Activated T-cell treated with anti-CD3 and anti-CD28 coated beads, Interleukin-2, amount 50 U/mL, for 72 hours (primary cell): Measurements from ENCODE around the gene TEDC2. TPM values are rescaled to one million over a fixed set of nuclear protein-coding genes. Genes with fewer than 3 reads are reported as not detected.
A peak's percentile ranks its signal among the peaks of the same experiment; 100 is the strongest.

Experiments
- ATAC-seq, 2 donors: fragments of 150-1000 bp; cut with Tn5 transposase; replicated peaks in 1 of 2; 2 replicates each; pipeline ENCODE4 v1.10.0; 2021; ENCODE audit warnings: moderate library complexity in 2 of 2, mild to moderate bottlenecking in 1 of 2
- DNase-seq, 2 donors: peaks; one replicate each; pipeline ENCODE4 v3.0.0; 2021 to 2022; ENCODE audit warnings: mixed read lengths in 1 of 2
- H3K27ac Mint-ChIP-seq: one replicate; pipeline ENCODE4 v1.8.0; 2022; ENCODE audit warnings: mild to moderate bottlenecking, moderate library complexity, mixed read lengths
- H3K27me3 Mint-ChIP-seq: one replicate; pipeline ENCODE4 v1.8.0; 2022; ENCODE audit warnings: low read depth, mixed read lengths
- H3K36me3 Mint-ChIP-seq, 2 donors: one replicate each; pipeline ENCODE4 v1.8.0; 2022; ENCODE audit warnings: mixed read lengths in 2 of 2, mild to moderate bottlenecking in 1 of 2; ENCODE audit not compliant: insufficient read depth in 2 of 2
- H3K4me1 Mint-ChIP-seq: one replicate; pipeline ENCODE4 v1.8.0; 2022; ENCODE audit warnings: low read depth, mixed read lengths
- H3K4me3 Mint-ChIP-seq, 2 donors: one replicate each; pipeline ENCODE4 v1.8.0; 2022; ENCODE audit warnings: mild to moderate bottlenecking in 2 of 2, mixed read lengths in 2 of 2, moderate library complexity in 2 of 2
- H3K9me3 Mint-ChIP-seq, 2 donors: one replicate each; pipeline ENCODE4 v1.8.0; 2022; ENCODE audit warnings: mixed read lengths in 2 of 2
- total RNA-seq, 2 donors: library from RNA; stranded (reverse); gene quantifications; one replicate each; pipeline ENCODE4 v1.2.3, GENCODE V29; 2022

Gene TEDC2
- 10 to 100 TPM; 23.0 to 32.7 TPM for total RNA-seq

- H3K27me3 Mint-ChIP-seq = no peaks in the 10 kb centered on the region
- ATAC-seq = peak; percentile 95 to 96
- H3K36me3 Mint-ChIP-seq = peaks cover 2 to 10% of the 10 kb centered on the region in 2 donors
- peak within 1 kb of the TSS; percentile 87 to 91 for H3K4me3 Mint-ChIP-seq
- peaks cover 12% of the 10 kb centered on the region for H3K4me1 Mint-ChIP-seq
- no peaks in the 10 kb centered on the region for H3K9me3 Mint-ChIP-seq
- DNase-seq = peak; percentile 99
- H3K27ac Mint-ChIP-seq = peak within 1 kb of the TSS; percentile 84
These were observed at the start of gene TEDC2 for GRCh38 chr16:2459647-2460390. TSS of gene TEDC2 (plus strand) at chr16:2460109. CDS start at chr16:2460145, 36 bp downstream.

- H3K36me3 Mint-ChIP-seq = no peaks in the 10 kb centered on the region
- H3K27ac Mint-ChIP-seq = no peak overlapping the region
- peaks cover 6% of the 10 kb centered on the region for H3K27me3 Mint-ChIP-seq
- H3K4me3 Mint-ChIP-seq = no peak overlapping the region
- no peak for ATAC-seq
- no peaks in the 10 kb centered on the region for H3K4me1 Mint-ChIP-seq
- DNase-seq = no peak
- no peaks in the 10 kb centered on the region for H3K9me3 Mint-ChIP-seq
These were observed 44.8 kb upstream of the TEDC2 start for GRCh38 chr16:2415085-2415484.

- Mint-ChIP-seq H3K9me3 (no peaks in the 10 kb centered on the region), H3K27ac (no peak overlapping the region), H3K4me3 (no peak overlapping the region), H3K36me3 (no peaks in the 10 kb centered on the region), H3K4me1 (peaks cover 5% of the 10 kb centered on the region), H3K27me3 (peaks cover 6% of the 10 kb centered on the region)
- no peak for ATAC-seq
- no peak for DNase-seq
These were observed 39.9 kb upstream of the TEDC2 start for GRCh38 chr16:2420035-2420434.

GRCh38 chr16:2422123-2422867 lies 37.6 kb upstream of the TEDC2 start:
- H3K27ac Mint-ChIP-seq = no peak overlapping the region
- no peaks in the 10 kb centered on the region for H3K36me3 Mint-ChIP-seq
- ATAC-seq (peak in 1 of 2 donors; percentile 32), DNase-seq (no peak)
- H3K4me1 Mint-ChIP-seq = peaks cover 5% of the 10 kb centered on the region
- H3K27me3 Mint-ChIP-seq = no peaks in the 10 kb centered on the region
- H3K4me3 Mint-ChIP-seq = no peak overlapping the region
- no peaks in the 10 kb centered on the region for H3K9me3 Mint-ChIP-seq

- Mint-ChIP-seq H3K27ac (no peak overlapping the region), H3K4me3 (no peak overlapping the region), H3K36me3 (peaks cover 0 to 1% of the 10 kb centered on the region in 2 donors), H3K9me3 (no peaks in the 10 kb centered on the region), H3K4me1 (peaks cover 20% of the 10 kb centered on the region), H3K27me3 (no peaks in the 10 kb centered on the region)
- DNase-seq = no peak
- no peak for ATAC-seq
These were observed 35.6 kb upstream of the TEDC2 start for GRCh38 chr16:2424061-2425007.

- no peak overlapping the region for H3K4me3 Mint-ChIP-seq
- H3K27ac Mint-ChIP-seq = no peak overlapping the region
- no peaks in the 10 kb centered on the region for H3K27me3 Mint-ChIP-seq
- no peaks in the 10 kb centered on the region for H3K9me3 Mint-ChIP-seq
- ATAC-seq (no peak), DNase-seq (no peak)
- peaks cover 1 to 3% of the 10 kb centered on the region in 2 donors for H3K36me3 Mint-ChIP-seq
- H3K4me1 Mint-ChIP-seq = peaks cover 23% of the 10 kb centered on the region
These were observed 34.8 kb upstream of the TEDC2 start for GRCh38 chr16:2425008-2425518.

- Mint-ChIP-seq H3K9me3 (no peaks in the 10 kb centered on the region), H3K27ac (no peak overlapping the region), H3K36me3 (peaks cover 4 to 6% of the 10 kb centered on the region in 2 donors), H3K4me1 (peaks cover 31% of the 10 kb centered on the region), H3K27me3 (no peaks in the 10 kb centered on the region), H3K4me3 (no peak overlapping the region)
- DNase-seq (no peak), ATAC-seq (no peak)
These were observed 34.0 kb upstream of the TEDC2 start for GRCh38 chr16:2425825-2426430.

- Mint-ChIP-seq H3K36me3 (peaks cover 4 to 6% of the 10 kb centered on the region in 2 donors), H3K4me3 (no peak overlapping the region), H3K4me1 (peaks cover 35% of the 10 kb centered on the region), H3K27ac (no peak overlapping the region), H3K27me3 (no peaks in the 10 kb centered on the region), H3K9me3 (no peaks in the 10 kb centered on the region)
- DNase-seq (no peak), ATAC-seq (no peak)
These were observed 33.0 kb upstream of the TEDC2 start for GRCh38 chr16:2426941-2427361.

- ATAC-seq (no peak), DNase-seq (no peak)
- Mint-ChIP-seq H3K4me1 (peaks cover 35% of the 10 kb centered on the region), H3K9me3 (no peaks in the 10 kb centered on the region), H3K27me3 (no peaks in the 10 kb centered on the region), H3K36me3 (peaks cover 6% of the 10 kb centered on the region in 2 donors), H3K27ac (no peak overlapping the region), H3K4me3 (peak overlapping the region; percentile 68 to 88)
These were observed 32.4 kb upstream of the TEDC2 start for GRCh38 chr16:2427526-2427925.

GRCh38 chr16:2428051-2428783 lies 31.7 kb upstream of the TEDC2 start:
- no peaks in the 10 kb centered on the region for H3K9me3 Mint-ChIP-seq
- peaks cover 33% of the 10 kb centered on the region for H3K4me1 Mint-ChIP-seq
- H3K27me3 Mint-ChIP-seq = no peaks in the 10 kb centered on the region
- H3K36me3 Mint-ChIP-seq = peaks cover 9% of the 10 kb centered on the region in 2 donors
- peak overlapping the region; percentile 52 for H3K27ac Mint-ChIP-seq
- H3K4me3 Mint-ChIP-seq = peak overlapping the region; percentile 88 to 93
- peak in 1 of 2 donors; percentile 3 for ATAC-seq
- DNase-seq = peak; percentile 36 to 49

- H3K27me3 Mint-ChIP-seq = no peaks in the 10 kb centered on the region
- ATAC-seq (no peak), DNase-seq (no peak)
- peak overlapping the region; percentile 88 to 93 for H3K4me3 Mint-ChIP-seq
- peak overlapping the region; percentile 52 for H3K27ac Mint-ChIP-seq
- peaks cover 9 to 14% of the 10 kb centered on the region in 2 donors for H3K36me3 Mint-ChIP-seq
- no peaks in the 10 kb centered on the region for H3K9me3 Mint-ChIP-seq
- peaks cover 30% of the 10 kb centered on the region for H3K4me1 Mint-ChIP-seq
These were observed 31.2 kb upstream of the TEDC2 start for GRCh38 chr16:2428784-2429033.
